Amygdala (tissue), 56 donors: ENCODE data around the gene TMEM9.

Experiments
- DNase-seq, 56 donors: peaks; one replicate each; lab custom pipeline; 2025; lab: John Stamatoyannopoulos, UW

Gene TMEM9

GRCh38 chr1:201088901-201089525 is 65.3 kb downstream of the TMEM9 start:
- DNase-seq = no peak

- DNase-seq = no peak
Measured at GRCh38 chr1:201088395-201088794, 65.9 kb downstream of the TMEM9 start.

- peak in 25 of 56 donors; percentile 6 to 68 (median 30) for DNase-seq
Measured at GRCh38 chr1:201085902-201086735, 68.2 kb downstream of the TMEM9 start.
